ENCODE measurements around the gene CHST12.
A peak's percentile ranks its signal among the peaks of the same experiment; 100 is the strongest.

The CHST12 gene

DNA sequence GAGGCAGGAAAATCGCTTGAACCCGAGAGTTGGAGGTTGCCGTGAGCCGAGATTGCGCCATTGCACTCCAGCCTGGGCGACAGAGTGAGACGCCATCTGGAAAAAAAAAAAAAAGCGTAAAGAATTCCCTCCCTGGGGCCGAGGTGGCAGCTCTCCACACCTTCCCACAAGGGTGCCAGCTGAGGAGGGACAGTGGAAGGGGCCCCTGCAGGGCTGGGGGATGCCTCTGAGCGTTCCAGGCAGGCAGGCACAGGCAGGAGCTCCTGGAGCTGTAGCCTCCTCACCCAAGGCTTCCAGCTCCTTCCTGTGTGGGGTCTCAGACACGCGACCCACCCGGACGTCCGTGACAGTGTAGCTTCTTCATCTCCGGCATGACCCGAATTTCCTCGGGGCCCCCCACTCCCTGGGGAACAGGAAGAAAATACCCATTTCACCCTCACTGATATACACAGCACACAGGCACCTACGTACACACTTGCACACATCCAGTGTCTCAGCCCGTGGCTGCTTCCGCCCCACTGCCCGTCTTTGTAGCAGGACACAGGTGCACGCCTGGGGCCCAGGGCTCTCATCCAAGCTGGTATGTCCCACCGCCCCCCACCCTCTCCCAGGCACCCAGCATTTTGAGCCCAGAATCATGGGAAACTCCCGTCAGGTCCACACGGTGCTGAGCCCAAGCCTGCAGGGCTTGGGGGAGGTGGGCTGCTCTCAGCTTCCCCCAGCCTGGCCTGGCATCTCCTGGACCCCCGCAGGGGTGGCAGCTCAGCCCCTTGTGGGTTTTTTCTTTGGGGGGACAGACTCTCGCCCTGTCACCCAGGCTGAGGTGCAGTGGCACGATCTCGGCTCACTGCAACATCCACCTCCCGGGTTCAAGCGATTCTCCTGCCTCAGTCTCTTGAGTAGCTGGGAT, 47.0 kb downstream of the CHST12 start:
- no peak for TF ChIP-seq FOXP2 (optimal IDR thresholded peaks at IDR 0.05; ENCODE audit: borderline replicate concordance, extremely low read depth, extremely low read length, insufficient read depth)
- TF ChIP-seq SIN3A (IDR thresholded peaks at IDR 0.05; ENCODE audit: borderline replicate concordance, insufficient read depth, low read length) = no peak
- TF ChIP-seq TAF1 (IDR thresholded peaks at IDR 0.05; ENCODE audit: borderline replicate concordance, insufficient read depth, low read length) = no peak
- TF ChIP-seq, protein P1, sequence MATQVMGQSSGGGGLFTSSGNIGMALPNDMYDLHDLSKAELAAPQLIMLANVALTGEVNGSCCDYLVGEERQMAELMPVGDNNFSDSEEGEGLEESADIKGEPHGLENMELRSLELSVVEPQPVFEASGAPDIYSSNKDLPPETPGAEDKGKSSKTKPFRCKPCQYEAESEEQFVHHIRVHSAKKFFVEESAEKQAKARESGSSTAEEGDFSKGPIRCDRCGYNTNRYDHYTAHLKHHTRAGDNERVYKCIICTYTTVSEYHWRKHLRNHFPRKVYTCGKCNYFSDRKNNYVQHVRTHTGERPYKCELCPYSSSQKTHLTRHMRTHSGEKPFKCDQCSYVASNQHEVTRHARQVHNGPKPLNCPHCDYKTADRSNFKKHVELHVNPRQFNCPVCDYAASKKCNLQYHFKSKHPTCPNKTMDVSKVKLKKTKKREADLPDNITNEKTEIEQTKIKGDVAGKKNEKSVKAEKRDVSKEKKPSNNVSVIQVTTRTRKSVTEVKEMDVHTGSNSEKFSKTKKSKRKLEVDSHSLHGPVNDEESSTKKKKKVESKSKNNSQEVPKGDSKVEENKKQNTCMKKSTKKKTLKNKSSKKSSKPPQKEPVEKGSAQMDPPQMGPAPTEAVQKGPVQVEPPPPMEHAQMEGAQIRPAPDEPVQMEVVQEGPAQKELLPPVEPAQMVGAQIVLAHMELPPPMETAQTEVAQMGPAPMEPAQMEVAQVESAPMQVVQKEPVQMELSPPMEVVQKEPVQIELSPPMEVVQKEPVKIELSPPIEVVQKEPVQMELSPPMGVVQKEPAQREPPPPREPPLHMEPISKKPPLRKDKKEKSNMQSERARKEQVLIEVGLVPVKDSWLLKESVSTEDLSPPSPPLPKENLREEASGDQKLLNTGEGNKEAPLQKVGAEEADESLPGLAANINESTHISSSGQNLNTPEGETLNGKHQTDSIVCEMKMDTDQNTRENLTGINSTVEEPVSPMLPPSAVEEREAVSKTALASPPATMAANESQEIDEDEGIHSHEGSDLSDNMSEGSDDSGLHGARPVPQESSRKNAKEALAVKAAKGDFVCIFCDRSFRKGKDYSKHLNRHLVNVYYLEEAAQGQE (IDR thresholded peaks at IDR 0.05; ENCODE audit: insufficient read depth in 1 of 2, low read depth in 2 of 2, low read length in 2 of 2) = no peak
- no peak for TF ChIP-seq POLR2AphosphoS5 (IDR thresholded peaks at IDR 0.05; ENCODE audit: low read depth, low read length)

DNA sequence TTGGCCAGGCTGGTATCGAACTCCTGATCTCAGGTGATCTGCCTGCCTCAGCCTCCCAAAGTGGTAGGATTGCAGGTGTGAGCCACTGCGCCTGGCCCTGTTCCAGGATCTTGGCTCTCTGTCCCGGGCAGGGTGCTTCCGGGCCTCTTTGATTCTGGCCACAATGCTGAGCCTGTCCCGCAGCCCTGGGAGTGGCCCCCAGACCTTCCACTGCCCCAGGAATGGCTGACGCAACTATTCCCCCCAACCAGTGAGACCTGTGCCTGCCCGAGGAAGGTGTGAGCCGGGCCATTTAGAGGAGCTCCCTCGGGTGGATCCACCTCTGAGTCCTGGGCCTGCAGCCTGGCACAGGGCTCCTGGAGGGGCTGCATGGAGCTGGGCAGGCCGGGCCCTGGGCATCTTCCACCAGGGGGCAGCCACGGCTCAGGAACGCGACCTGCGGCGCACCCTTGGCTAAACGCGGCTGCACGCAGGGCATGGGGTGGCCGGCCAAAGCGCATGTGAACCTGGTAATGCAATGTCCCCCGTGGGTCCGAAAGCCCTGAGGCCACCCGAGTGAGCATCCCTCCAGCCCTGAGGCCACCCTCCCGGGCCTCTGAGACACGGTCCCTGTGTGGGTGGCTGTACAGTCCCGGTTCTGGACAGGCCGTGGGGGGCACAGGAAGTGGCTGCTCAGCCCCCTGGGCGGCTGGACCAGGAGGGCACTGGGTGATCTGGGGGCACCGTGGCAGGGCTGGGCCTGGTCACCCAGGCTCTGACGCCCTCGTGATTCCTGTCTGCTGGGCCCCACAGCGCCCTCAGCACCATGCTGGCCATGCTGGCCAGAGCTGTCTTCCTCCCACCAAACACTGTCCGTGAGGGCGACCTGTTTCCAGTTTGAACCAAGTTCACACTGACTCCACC, 48.0 kb downstream of the CHST12 start:
- TF ChIP-seq FOXP2 (optimal IDR thresholded peaks at IDR 0.05; ENCODE audit: borderline replicate concordance, extremely low read depth, extremely low read length, insufficient read depth) = peak; percentile 86
- TF ChIP-seq, protein P1 (IDR thresholded peaks at IDR 0.05; ENCODE audit: insufficient read depth in 1 of 2, low read depth in 2 of 2, low read length in 2 of 2) = no peak

GRCh38 chr7:2452074-2452507, 48.7 kb downstream of the CHST12 start:
- no peak for TF ChIP-seq POLR2AphosphoS5 (IDR thresholded peaks at IDR 0.05; ENCODE audit: low read depth, low read length)
- TF ChIP-seq, protein P1 (IDR thresholded peaks at IDR 0.05; ENCODE audit: insufficient read depth in 1 of 2, low read depth in 2 of 2, low read length in 2 of 2) = no peak

GRCh38 chr7:2452643-2453270, 49.3 kb downstream of the CHST12 start:
- TF ChIP-seq POLR2AphosphoS5 (IDR thresholded peaks at IDR 0.05; ENCODE audit: low read depth, low read length) = no peak
- TF ChIP-seq SIN3A (IDR thresholded peaks at IDR 0.05; ENCODE audit: borderline replicate concordance, insufficient read depth, low read length) = no peak
- TF ChIP-seq, protein P1 (IDR thresholded peaks at IDR 0.05; ENCODE audit: insufficient read depth in 1 of 2, low read depth in 2 of 2, low read length in 2 of 2) = no peak
- TF ChIP-seq FOXP2 (optimal IDR thresholded peaks at IDR 0.05; ENCODE audit: borderline replicate concordance, extremely low read depth, extremely low read length, insufficient read depth) = no peak
- no peak for TF ChIP-seq TAF1 (IDR thresholded peaks at IDR 0.05; ENCODE audit: borderline replicate concordance, insufficient read depth, low read length)

All from PFSK-1 (cell line).